Suprapubic skin (tissue), 3 donors: ENCODE data around the gene ARHGAP31.

Experiments used
- CTCF ChIP-seq, 2 donors: fragments of 200-600 bp in 1 of 2; fragments of 450-650 bp in 1 of 2; sonication (generic) in 1 of 2; IDR thresholded peaks; one replicate each; pipeline ENCODE4 v1.5.1; 2016 to 2019; ENCODE audit warnings: antibody characterized with exemption in 2 of 2, mild to moderate bottlenecking in 1 of 2, moderate library complexity in 1 of 2
- POLR2AphosphoS5 ChIP-seq, 3 donors: sonication (generic); formaldehyde crosslinking; IDR thresholded peaks; one replicate each; pipeline ENCODE4 v1.6.1; 2017; ENCODE audit warnings: antibody characterized with exemption in 3 of 3

- TF ChIP-seq POLR2AphosphoS5 (IDR thresholded peaks at IDR 0.05): no peak
- TF ChIP-seq CTCF (IDR thresholded peaks at IDR 0.05): no peak
These were observed 115.7 kb downstream of the ARHGAP31 start for GRCh38 chr3:119409844-119410243.
